Measurements from ENCODE around the gene USP40.

DNA sequence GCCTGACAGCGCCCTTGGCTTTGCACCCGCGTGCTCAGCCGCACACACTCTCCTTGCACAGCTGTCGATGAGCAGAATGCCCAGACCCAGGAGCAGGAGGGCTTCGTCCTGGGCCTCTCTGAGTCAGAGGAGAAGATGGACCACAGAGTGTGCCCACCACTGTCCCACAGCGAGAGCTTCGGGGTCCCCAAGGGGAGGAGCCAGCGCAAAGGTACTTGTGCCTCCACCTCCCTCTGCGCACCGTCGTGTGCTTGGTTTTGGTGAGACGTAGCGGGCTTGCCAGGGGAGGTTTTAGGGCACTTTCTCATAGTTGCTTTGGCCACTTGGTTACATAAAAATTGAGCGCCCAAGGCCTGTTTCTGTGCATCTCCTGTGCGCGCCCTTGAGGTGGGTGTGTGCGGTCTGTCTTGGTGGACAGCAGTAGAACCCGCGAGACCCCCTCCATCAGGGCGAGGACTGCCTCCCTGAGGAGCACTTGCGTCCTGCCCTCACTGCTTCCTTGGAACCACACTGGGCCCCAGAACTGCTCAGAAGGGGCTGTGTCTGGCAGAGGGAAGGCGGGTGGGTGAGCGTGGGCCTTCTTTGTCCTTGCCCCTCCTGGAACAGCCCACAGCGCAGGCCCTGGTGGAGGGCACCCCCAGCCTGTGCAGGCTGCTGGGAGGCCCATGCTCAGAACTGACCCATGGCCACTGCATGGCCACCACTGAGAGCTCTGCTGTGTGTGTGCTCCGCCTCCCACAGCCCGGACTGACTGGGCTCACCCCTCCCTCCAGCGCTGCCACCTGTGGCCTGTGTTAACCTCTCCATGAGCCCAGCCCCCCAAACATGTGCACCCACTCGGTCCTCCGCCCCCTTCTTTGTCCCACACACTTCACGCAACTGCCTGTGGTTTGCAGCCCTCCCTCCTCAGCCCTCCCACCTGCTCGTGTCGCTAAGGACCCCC lies 116.4 kb downstream of the USP40 start:
- TF ChIP-seq, protein P1, sequence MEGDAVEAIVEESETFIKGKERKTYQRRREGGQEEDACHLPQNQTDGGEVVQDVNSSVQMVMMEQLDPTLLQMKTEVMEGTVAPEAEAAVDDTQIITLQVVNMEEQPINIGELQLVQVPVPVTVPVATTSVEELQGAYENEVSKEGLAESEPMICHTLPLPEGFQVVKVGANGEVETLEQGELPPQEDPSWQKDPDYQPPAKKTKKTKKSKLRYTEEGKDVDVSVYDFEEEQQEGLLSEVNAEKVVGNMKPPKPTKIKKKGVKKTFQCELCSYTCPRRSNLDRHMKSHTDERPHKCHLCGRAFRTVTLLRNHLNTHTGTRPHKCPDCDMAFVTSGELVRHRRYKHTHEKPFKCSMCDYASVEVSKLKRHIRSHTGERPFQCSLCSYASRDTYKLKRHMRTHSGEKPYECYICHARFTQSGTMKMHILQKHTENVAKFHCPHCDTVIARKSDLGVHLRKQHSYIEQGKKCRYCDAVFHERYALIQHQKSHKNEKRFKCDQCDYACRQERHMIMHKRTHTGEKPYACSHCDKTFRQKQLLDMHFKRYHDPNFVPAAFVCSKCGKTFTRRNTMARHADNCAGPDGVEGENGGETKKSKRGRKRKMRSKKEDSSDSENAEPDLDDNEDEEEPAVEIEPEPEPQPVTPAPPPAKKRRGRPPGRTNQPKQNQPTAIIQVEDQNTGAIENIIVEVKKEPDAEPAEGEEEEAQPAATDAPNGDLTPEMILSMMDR (IDR thresholded peaks at IDR 0.05): no peak
- no peak for TF ChIP-seq POLR2A (IDR thresholded peaks at IDR 0.05)
